Measurements from ENCODE around the gene INSIG2. TPM values are rescaled to one million over a fixed set of nuclear protein-coding genes. Genes with fewer than 3 reads are reported as not detected.

INSIG2 gene
- polyA plus RNA-seq, 4 donors: 13.3 to 34.5 (median 15.9) TPM

DNA sequence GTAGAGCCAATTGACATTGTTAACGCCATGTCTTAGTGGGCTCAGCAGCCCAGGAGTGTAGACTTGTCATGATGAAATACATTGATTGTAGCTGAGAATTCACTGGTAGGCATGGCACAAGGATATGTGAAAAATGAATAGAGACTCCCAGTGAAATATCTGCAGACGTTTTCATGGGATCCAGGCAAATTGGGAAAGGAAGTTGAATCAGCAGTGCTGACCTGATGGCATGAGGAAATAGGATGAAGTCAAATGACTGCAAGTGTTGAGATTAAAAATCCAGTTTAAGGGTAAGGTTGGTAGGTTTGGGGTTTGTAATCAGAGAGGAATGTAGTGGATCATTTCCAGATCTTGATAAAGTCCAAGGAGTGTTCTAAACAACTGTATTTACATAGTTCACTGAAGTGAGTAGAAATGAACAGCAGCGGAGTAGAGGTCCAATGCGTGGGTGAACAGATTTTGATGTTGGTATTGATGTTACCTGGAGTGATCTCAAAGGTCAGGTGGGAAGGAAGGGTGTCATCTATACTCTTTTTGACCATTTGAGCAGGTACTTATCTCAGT, 24.6 kb downstream of the INSIG2 start:
- H3K27ac ChIP-seq (ENCODE audit: low read depth in 1 of 3, low read length in 2 of 3): no peak overlapping the region
- no peaks in the 10 kb centered on the region for H3K9me3 ChIP-seq (ENCODE audit: control insufficient read depth in 2 of 2, insufficient read depth in 1 of 2, low read depth in 1 of 2, low read length in 1 of 2)
- H3K27me3 ChIP-seq (ENCODE audit: control insufficient read depth in 3 of 3, insufficient read depth in 3 of 3, low read length in 3 of 3): no peaks in the 10 kb centered on the region
- H3K4me1 ChIP-seq (ENCODE audit: control insufficient read depth in 3 of 3, insufficient read depth in 2 of 3, low read depth in 1 of 3, low read length in 2 of 3): peaks cover 0 to 5% (median 0%) of the 10 kb centered on the region in 3 donors
- H3K4me3 ChIP-seq (ENCODE audit: low read depth in 1 of 3, low read length in 3 of 3): no peak overlapping the region
- DNase-seq (no peak), FAIRE-seq (no peak)
- WGBS, 3 donors: 50 to 71% (median 66%) methylated on average over 4 of the region's 4 CpGs
- H3K36me3 ChIP-seq (ENCODE audit: control insufficient read depth in 3 of 3, insufficient read depth in 2 of 3, low read depth in 1 of 3, low read length in 3 of 3): no peaks in the 10 kb centered on the region

DNA sequence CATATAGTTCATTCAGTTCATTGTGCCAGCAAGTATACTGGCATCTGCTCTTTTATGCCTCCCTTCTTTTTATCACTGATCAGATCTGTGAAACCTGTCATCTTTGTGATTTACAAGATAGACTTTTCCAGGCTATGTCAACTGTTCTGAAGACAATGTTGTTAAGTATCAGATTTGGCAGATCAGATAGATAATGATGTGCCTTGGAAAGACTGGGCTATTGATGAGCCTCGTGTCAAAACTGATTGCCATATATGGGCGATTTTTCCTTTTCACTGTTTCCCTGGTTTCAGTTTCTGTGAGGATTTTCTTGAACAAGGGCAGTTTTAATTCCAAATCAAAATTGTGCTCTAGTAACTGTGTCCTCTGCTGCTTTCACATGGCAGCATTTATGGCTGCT, 26.6 kb downstream of the INSIG2 start:
- no peaks in the 10 kb centered on the region for H3K36me3 ChIP-seq (ENCODE audit: control insufficient read depth in 3 of 3, insufficient read depth in 2 of 3, low read depth in 1 of 3, low read length in 3 of 3)
- no peaks in the 10 kb centered on the region for H3K27me3 ChIP-seq (ENCODE audit: control insufficient read depth in 3 of 3, insufficient read depth in 3 of 3, low read length in 3 of 3)
- WGBS, 3 donors: 72 to 89% (median 81%) methylated on average over 2 of the region's 2 CpGs

DNA sequence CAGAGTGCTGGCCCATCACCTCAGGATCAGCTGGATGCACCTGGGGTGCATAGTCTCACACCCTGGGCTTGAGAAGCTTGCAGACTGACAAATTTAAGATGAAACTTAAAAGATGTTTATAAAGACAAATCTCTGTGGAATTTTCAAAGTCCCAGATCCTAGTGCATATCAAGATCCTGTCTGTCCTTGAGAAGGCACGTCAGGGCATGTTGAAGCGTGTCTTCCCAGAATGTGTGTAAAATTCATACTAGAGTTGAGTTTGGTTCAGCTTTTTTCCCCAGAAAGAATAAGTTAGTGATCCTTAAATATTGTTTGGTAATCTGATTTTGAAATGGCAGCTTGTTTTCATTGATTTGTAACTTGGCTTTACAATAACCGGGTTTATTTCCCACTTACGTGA, 27.5 kb downstream of the INSIG2 start:
- H3K4me3 ChIP-seq (ENCODE audit: low read depth in 1 of 3, low read length in 3 of 3): no peak overlapping the region
- H3K27me3 ChIP-seq (ENCODE audit: control insufficient read depth in 3 of 3, insufficient read depth in 3 of 3, low read length in 3 of 3): no peaks in the 10 kb centered on the region
- H3K9me3 ChIP-seq (ENCODE audit: control insufficient read depth in 2 of 2, insufficient read depth in 1 of 2, low read depth in 1 of 2, low read length in 1 of 2): no peaks in the 10 kb centered on the region
- H3K4me1 ChIP-seq (ENCODE audit: control insufficient read depth in 3 of 3, insufficient read depth in 2 of 3, low read depth in 1 of 3, low read length in 2 of 3): peaks cover 0 to 5% (median 0%) of the 10 kb centered on the region in 3 donors
- no peak overlapping the region for H3K27ac ChIP-seq (ENCODE audit: low read depth in 1 of 3, low read length in 2 of 3)
- 94 to 98% (median 96%) methylated on average over 4 of the region's 4 CpGs for WGBS, 3 donors
- FAIRE-seq (no peak), DNase-seq (no peak)
- no peaks in the 10 kb centered on the region for H3K36me3 ChIP-seq (ENCODE audit: control insufficient read depth in 3 of 3, insufficient read depth in 2 of 3, low read depth in 1 of 3, low read length in 3 of 3)

More for the DNA sequence above, 26.6 kb downstream of the INSIG2 start:
- no peak overlapping the region for H3K4me3 ChIP-seq (ENCODE audit: low read depth in 1 of 3, low read length in 3 of 3)
- H3K27ac ChIP-seq (ENCODE audit: low read depth in 1 of 3, low read length in 2 of 3): no peak overlapping the region
- no peaks in the 10 kb centered on the region for H3K9me3 ChIP-seq (ENCODE audit: control insufficient read depth in 2 of 2, insufficient read depth in 1 of 2, low read depth in 1 of 2, low read length in 1 of 2)
- peaks cover 0 to 5% (median 0%) of the 10 kb centered on the region in 3 donors for H3K4me1 ChIP-seq (ENCODE audit: control insufficient read depth in 3 of 3, insufficient read depth in 2 of 3, low read depth in 1 of 3, low read length in 2 of 3)
- FAIRE-seq (no peak), DNase-seq (no peak)

DNA sequence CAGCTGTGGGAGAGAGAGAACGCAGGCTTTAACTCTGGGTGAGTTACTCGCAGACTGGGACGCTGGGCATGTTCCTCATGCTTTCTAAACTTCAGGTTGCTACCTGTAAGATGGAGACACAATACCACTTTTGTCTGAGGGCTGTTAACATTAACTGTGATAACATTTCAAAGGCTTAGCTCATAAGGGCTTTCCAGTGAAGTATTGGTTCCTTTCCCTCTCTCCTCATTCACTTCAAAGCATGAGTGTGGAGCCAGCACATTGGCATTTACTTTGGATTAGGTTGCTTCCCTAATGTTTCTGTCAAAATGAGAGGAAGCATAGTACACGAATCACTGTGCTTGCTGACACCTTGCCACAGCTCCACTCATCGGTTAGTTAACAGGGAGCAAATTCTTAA, 30.2 kb downstream of the INSIG2 start:
- 15 to 48% (median 40%) methylated on average over 5 of the region's 5 CpGs for WGBS, 3 donors
- FAIRE-seq: no peak
- DNase-seq: no peak

DNA sequence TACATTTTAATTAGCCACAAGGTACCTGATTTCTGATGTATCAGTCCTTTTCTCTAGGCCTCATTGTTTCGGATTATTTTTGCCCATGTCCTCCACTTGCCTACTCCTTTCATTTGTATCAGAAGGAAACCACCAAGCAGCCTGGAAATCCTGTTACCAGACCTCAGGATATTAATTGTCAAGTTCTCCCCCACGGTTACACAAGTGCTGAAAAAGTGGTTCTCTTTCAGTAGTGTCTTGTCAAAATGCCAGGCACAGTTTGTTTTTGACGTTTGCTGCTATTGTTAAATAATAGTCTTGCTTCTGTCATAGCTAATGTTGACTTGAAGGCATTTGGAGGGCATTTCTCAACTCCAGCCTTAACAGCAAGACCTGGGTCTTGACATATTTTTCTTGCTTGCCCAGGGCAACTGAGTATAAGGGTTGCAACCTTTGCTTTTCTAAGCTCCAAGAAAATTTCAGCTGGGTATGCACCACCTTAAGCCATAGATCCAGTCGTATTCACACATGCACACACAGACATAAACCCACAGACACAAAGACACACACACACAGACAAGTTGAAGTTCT, 31.0 kb downstream of the INSIG2 start:
- Histone ChIP-seq H3K4me3 (ENCODE audit: low read depth in 1 of 3, low read length in 3 of 3) (no peak overlapping the region), H3K27me3 (ENCODE audit: control insufficient read depth in 3 of 3, insufficient read depth in 3 of 3, low read length in 3 of 3) (no peaks in the 10 kb centered on the region), H3K36me3 (ENCODE audit: control insufficient read depth in 3 of 3, insufficient read depth in 2 of 3, low read depth in 1 of 3, low read length in 3 of 3) (no peaks in the 10 kb centered on the region), H3K4me1 (ENCODE audit: control insufficient read depth in 3 of 3, insufficient read depth in 2 of 3, low read depth in 1 of 3, low read length in 2 of 3) (peaks cover 0 to 5% (median 0%) of the 10 kb centered on the region in 3 donors), H3K9me3 (ENCODE audit: control insufficient read depth in 2 of 2, insufficient read depth in 1 of 2, low read depth in 1 of 2, low read length in 1 of 2) (no peaks in the 10 kb centered on the region), H3K27ac (ENCODE audit: low read depth in 1 of 3, low read length in 2 of 3) (no peak overlapping the region)
- FAIRE-seq (no peak), DNase-seq (no peak)
- 48 to 61% (median 59%) methylated on average over 4 of the region's 4 CpGs for WGBS, 3 donors

More for the DNA sequence above, 30.2 kb downstream of the INSIG2 start:
- no peak overlapping the region for H3K4me3 ChIP-seq (ENCODE audit: low read depth in 1 of 3, low read length in 3 of 3)
- no peaks in the 10 kb centered on the region for H3K9me3 ChIP-seq (ENCODE audit: control insufficient read depth in 2 of 2, insufficient read depth in 1 of 2, low read depth in 1 of 2, low read length in 1 of 2)
- no peak overlapping the region for H3K27ac ChIP-seq (ENCODE audit: low read depth in 1 of 3, low read length in 2 of 3)
- H3K4me1 ChIP-seq (ENCODE audit: control insufficient read depth in 3 of 3, insufficient read depth in 2 of 3, low read depth in 1 of 3, low read length in 2 of 3): peaks cover 0 to 5% (median 0%) of the 10 kb centered on the region in 3 donors
- no peaks in the 10 kb centered on the region for H3K36me3 ChIP-seq (ENCODE audit: control insufficient read depth in 3 of 3, insufficient read depth in 2 of 3, low read depth in 1 of 3, low read length in 3 of 3)
- H3K27me3 ChIP-seq (ENCODE audit: control insufficient read depth in 3 of 3, insufficient read depth in 3 of 3, low read length in 3 of 3): no peaks in the 10 kb centered on the region

DNA sequence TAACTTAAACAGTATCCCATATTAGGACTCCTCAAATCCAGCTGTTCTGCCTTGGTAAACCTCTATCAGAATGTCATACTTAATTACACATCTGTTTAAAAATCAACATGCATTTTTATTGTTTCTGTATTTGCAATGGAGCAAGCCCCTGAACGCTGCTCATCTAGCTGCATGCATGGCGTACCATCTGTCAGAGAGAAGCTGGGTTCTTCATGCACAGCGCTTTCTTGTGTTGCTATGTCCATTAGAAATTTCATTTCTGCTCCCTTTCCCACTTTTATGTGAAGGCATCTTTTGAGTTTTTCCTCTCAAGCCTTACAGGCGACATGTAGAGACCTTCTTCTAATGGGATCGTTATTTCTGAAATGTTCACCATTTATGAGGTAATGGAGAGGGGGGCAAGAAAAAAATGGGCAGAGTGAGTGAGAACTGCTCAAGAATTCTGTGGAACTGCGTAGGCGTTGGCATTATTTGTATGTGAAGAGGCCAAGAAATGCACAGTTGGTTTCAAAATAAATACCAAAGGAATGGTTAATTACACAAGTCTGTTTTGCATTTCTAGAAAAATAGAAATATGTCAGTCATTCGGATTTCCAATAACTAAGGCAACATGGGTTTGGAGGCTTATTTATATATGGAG, 31.6 kb downstream of the INSIG2 start:
- H3K4me1 ChIP-seq (ENCODE audit: control insufficient read depth in 3 of 3, insufficient read depth in 2 of 3, low read depth in 1 of 3, low read length in 2 of 3): peaks cover 0 to 5% (median 0%) of the 10 kb centered on the region in 3 donors
- no peak overlapping the region for H3K27ac ChIP-seq (ENCODE audit: low read depth in 1 of 3, low read length in 2 of 3)
- WGBS, 3 donors: 89 to 95% (median 94%) methylated on average over 8 of the region's 8 CpGs
- H3K36me3 ChIP-seq (ENCODE audit: control insufficient read depth in 3 of 3, insufficient read depth in 2 of 3, low read depth in 1 of 3, low read length in 3 of 3): no peaks in the 10 kb centered on the region
- no peaks in the 10 kb centered on the region for H3K27me3 ChIP-seq (ENCODE audit: control insufficient read depth in 3 of 3, insufficient read depth in 3 of 3, low read length in 3 of 3)
- H3K4me3 ChIP-seq (ENCODE audit: low read depth in 1 of 3, low read length in 3 of 3): no peak overlapping the region
- DNase-seq: no peak
- no peaks in the 10 kb centered on the region for H3K9me3 ChIP-seq (ENCODE audit: control insufficient read depth in 2 of 2, insufficient read depth in 1 of 2, low read depth in 1 of 2, low read length in 1 of 2)
- no peak for FAIRE-seq

DNA sequence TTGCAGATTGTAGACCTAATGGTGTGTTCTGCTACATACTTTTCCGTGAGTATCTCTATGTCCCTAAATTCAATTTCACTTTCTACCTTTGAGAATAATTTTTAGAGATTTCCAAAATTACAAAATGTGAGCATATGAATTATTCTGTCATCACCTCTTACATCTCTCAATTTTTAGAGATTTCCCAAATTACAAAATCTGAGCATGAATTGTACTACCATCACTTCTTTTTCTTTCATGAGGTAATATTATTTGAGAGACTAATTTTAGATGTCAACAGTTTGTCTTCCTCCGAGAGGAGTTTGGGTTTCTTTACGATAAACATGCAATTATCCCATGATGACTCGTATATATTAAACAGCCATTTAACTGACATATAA, 32.1 kb downstream of the INSIG2 start:
- Histone ChIP-seq H3K27me3 (ENCODE audit: control insufficient read depth in 3 of 3, insufficient read depth in 3 of 3, low read length in 3 of 3) (no peaks in the 10 kb centered on the region), H3K4me3 (ENCODE audit: low read depth in 1 of 3, low read length in 3 of 3) (no peak overlapping the region), H3K9me3 (ENCODE audit: control insufficient read depth in 2 of 2, insufficient read depth in 1 of 2, low read depth in 1 of 2, low read length in 1 of 2) (no peaks in the 10 kb centered on the region), H3K27ac (ENCODE audit: low read depth in 1 of 3, low read length in 2 of 3) (no peak overlapping the region), H3K4me1 (ENCODE audit: control insufficient read depth in 3 of 3, insufficient read depth in 2 of 3, low read depth in 1 of 3, low read length in 2 of 3) (peaks cover 0 to 5% (median 0%) of the 10 kb centered on the region in 3 donors), H3K36me3 (ENCODE audit: control insufficient read depth in 3 of 3, insufficient read depth in 2 of 3, low read depth in 1 of 3, low read length in 3 of 3) (no peaks in the 10 kb centered on the region)
- DNase-seq: no peak
- 83 to 93% (median 91%) methylated on average over 4 of the region's 4 CpGs for WGBS, 3 donors
- no peak for FAIRE-seq

DNA sequence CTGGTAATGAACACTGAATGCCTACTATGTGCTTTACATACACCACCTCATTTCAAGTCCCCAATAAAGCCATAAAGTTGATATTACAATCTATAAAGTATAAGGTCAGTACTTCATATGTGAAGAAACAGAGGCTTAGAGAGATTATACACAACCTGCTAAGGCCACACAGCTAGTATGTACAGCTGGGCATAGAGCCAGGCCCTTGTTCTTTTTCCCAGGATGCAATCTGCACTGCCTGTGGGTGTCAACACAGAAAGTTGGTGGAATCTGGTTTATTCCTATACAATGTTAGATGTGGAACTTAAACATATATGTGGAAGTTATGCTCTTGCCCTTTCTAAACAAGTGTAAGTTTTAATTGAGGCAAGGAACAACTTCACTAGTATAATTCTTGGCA, 32.8 kb downstream of the INSIG2 start:
- DNase-seq: no peak
- no peaks in the 10 kb centered on the region for H3K36me3 ChIP-seq (ENCODE audit: control insufficient read depth in 3 of 3, insufficient read depth in 2 of 3, low read depth in 1 of 3, low read length in 3 of 3)
- peaks cover 0 to 5% (median 0%) of the 10 kb centered on the region in 3 donors for H3K4me1 ChIP-seq (ENCODE audit: control insufficient read depth in 3 of 3, insufficient read depth in 2 of 3, low read depth in 1 of 3, low read length in 2 of 3)
- FAIRE-seq: no peak
- H3K27me3 ChIP-seq (ENCODE audit: control insufficient read depth in 3 of 3, insufficient read depth in 3 of 3, low read length in 3 of 3): no peaks in the 10 kb centered on the region
- no peak overlapping the region for H3K27ac ChIP-seq (ENCODE audit: low read depth in 1 of 3, low read length in 2 of 3)
- H3K4me3 ChIP-seq (ENCODE audit: low read depth in 1 of 3, low read length in 3 of 3): no peak overlapping the region
- H3K9me3 ChIP-seq (ENCODE audit: control insufficient read depth in 2 of 2, insufficient read depth in 1 of 2, low read depth in 1 of 2, low read length in 1 of 2): no peaks in the 10 kb centered on the region

Measured in small intestine (tissue), 7 donors.